Stomach smooth muscle (tissue), 2 donors: ENCODE measurements around the gene GRM2.

Experiments
- H3K27ac ChIP-seq: one replicate; pipeline ENCODE4 v1.7.0; 2013; ENCODE audit warnings: mild to moderate bottlenecking, low read length, inconsistent platforms
- H3K27me3 ChIP-seq, 2 donors: one replicate each; pipeline ENCODE4 v1.7.0; 2013; ENCODE audit warnings: low read length in 2 of 2; ENCODE audit not compliant: insufficient read depth in 2 of 2, control insufficient read depth in 1 of 2
- H3K36me3 ChIP-seq, 2 donors: one replicate each; pipeline ENCODE4 v1.7.0; 2013; ENCODE audit warnings: low read length in 2 of 2; ENCODE audit not compliant: control insufficient read depth in 2 of 2, insufficient read depth in 2 of 2
- H3K4me1 ChIP-seq: one replicate; pipeline ENCODE4 v1.7.0; 2013; ENCODE audit warnings: low read length; ENCODE audit not compliant: control insufficient read depth, insufficient read depth
- H3K4me3 ChIP-seq, 2 donors: one replicate each; pipeline ENCODE4 v1.7.0; 2013; ENCODE audit warnings: low read length in 2 of 2
- H3K9ac ChIP-seq, 2 donors: one replicate each; pipeline ENCODE4 v1.7.0; 2013; ENCODE audit warnings: low read length in 2 of 2, mild to moderate bottlenecking in 1 of 2
- H3K9me3 ChIP-seq, 2 donors: one replicate each; pipeline ENCODE4 v1.7.0; 2013; ENCODE audit warnings: low read length in 2 of 2; ENCODE audit not compliant: control insufficient read depth in 2 of 2
- donor health status: healthy.
- donor health status: Pancreatic carcinoma.

GRM2 gene

GRCh38 chr3:51691021-51691420, 15.8 kb upstream of the GRM2 start:
- Histone ChIP-seq H3K4me1 (peaks cover 3% of the 10 kb centered on the region), H3K9ac (no peak overlapping the region), H3K4me3 (no peak overlapping the region), H3K36me3 (peaks cover 29 to 39% of the 10 kb centered on the region in 2 donors), H3K27ac (no peak overlapping the region), H3K27me3 (no peaks in the 10 kb centered on the region), H3K9me3 (no peaks in the 10 kb centered on the region)

GRCh38 chr3:51691949-51692348, 14.9 kb upstream of the GRM2 start:
- Histone ChIP-seq H3K9me3 (no peaks in the 10 kb centered on the region), H3K36me3 (peaks cover 26 to 38% of the 10 kb centered on the region in 2 donors), H3K9ac (no peak overlapping the region), H3K27me3 (no peaks in the 10 kb centered on the region), H3K27ac (no peak overlapping the region), H3K4me3 (no peak overlapping the region), H3K4me1 (no peaks in the 10 kb centered on the region)

DNA sequence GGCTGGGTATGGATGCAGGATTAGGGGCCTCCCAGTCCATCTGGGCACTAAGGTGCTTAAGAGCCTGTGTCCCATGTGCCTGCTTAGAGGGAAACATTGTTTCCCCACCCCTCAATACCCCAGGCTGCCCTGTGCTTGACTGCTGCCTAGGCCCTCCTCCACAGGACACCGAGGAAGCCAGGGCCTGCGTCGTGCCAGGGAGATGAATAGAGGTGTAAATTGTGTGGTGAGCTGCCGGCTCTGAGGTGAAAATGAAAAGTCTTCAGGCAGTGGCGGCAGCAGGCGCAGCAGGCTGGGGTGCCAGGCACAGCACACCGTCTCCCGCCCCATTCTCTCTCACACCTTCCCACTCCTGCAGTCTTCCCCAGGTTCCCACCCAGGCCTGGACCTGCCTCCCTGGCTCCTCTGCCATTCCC, 13.9 kb upstream of the GRM2 start:
- H3K4me1 ChIP-seq = no peaks in the 10 kb centered on the region
- no peak overlapping the region for H3K27ac ChIP-seq
- H3K27me3 ChIP-seq = no peaks in the 10 kb centered on the region
- no peaks in the 10 kb centered on the region for H3K9me3 ChIP-seq
- no peak overlapping the region for H3K9ac ChIP-seq
- peaks cover 27 to 43% of the 10 kb centered on the region in 2 donors for H3K36me3 ChIP-seq
- no peak overlapping the region for H3K4me3 ChIP-seq

DNA sequence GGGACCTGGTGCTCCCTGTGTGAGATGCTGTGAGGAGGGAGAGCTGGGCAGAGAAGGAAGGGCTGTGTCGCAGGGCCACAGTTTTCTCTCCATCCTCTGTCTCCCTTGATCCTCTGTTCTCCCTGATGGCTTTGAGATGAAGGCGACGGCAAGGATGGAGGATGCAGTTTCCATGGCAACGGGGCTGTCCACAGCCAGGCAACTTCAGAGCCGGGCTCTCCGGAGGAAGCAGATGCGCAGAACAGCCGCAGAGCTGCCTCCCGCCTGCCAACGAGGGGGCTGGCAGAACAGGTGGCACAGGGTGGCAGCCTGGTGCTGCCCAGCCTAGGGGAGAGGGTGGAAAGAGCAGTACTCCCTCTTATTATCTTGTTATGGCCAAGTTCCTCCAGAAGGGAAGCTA, 9.9 kb upstream of the GRM2 start:
- Histone ChIP-seq H3K36me3 (peaks cover 28 to 58% of the 10 kb centered on the region in 2 donors), H3K4me3 (no peak overlapping the region), H3K27ac (no peak overlapping the region), H3K9me3 (no peaks in the 10 kb centered on the region), H3K4me1 (no peaks in the 10 kb centered on the region), H3K27me3 (no peaks in the 10 kb centered on the region), H3K9ac (no peak overlapping the region)

DNA sequence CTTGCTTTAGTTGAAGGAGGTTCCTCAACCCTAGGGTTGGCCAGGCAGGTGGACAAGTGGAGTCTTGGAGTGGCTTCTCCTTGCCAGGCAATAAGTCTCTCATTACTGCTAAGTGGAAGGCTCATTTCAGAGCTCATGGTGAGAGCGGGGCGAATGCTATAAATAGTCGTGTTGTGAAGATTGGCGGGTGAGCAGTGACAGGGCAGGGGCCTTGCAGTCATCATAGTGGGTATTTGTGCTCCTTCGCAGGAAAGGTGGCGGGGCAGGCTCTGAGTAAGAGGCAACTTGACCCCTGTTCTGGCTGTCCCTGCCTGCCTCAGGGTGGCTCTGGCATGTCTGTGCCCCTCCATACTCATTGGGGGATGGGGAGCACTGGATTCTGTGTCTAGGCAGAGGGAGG, 8.7 kb upstream of the GRM2 start:
- Histone ChIP-seq H3K9ac (no peak overlapping the region), H3K9me3 (no peaks in the 10 kb centered on the region), H3K27me3 (no peaks in the 10 kb centered on the region), H3K36me3 (peaks cover 24 to 60% of the 10 kb centered on the region in 2 donors), H3K4me3 (no peak overlapping the region), H3K27ac (no peak overlapping the region), H3K4me1 (no peaks in the 10 kb centered on the region)

DNA sequence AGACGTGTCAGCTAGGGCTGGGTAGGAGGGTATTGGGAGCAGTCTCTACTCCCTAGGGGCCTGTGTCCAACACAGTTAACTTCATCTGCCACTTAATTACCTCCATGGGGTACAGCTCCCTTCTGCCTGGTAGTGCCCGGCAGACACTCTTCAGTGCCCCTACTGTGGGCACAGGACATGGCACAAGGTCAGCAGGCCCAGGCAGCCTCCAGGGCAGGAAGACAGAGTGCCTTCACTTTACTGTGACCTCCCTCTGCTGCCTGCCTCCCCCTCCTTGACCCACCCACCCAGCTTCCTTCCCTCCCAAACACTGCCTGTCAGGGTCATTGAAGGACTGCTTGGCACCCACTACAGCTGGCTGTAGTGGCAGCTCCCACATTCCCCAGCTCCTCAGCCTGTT, 6.5 kb upstream of the GRM2 start:
- peaks cover 25 to 60% of the 10 kb centered on the region in 2 donors for H3K36me3 ChIP-seq
- no peaks in the 10 kb centered on the region for H3K9me3 ChIP-seq
- H3K27me3 ChIP-seq = no peaks in the 10 kb centered on the region
- H3K4me3 ChIP-seq = no peak overlapping the region
- H3K9ac ChIP-seq = no peak overlapping the region
- H3K27ac ChIP-seq = no peak overlapping the region
- no peaks in the 10 kb centered on the region for H3K4me1 ChIP-seq

- H3K4me1 ChIP-seq = no peaks in the 10 kb centered on the region
- peaks cover 22 to 52% of the 10 kb centered on the region in 2 donors for H3K36me3 ChIP-seq
- H3K9me3 ChIP-seq = no peaks in the 10 kb centered on the region
- no peaks in the 10 kb centered on the region for H3K27me3 ChIP-seq
- no peak overlapping the region for H3K27ac ChIP-seq
- no peak overlapping the region for H3K9ac ChIP-seq
- H3K4me3 ChIP-seq = no peak overlapping the region
Observed at GRCh38 chr3:51702156-51702555, 4.7 kb upstream of the GRM2 start.

DNA sequence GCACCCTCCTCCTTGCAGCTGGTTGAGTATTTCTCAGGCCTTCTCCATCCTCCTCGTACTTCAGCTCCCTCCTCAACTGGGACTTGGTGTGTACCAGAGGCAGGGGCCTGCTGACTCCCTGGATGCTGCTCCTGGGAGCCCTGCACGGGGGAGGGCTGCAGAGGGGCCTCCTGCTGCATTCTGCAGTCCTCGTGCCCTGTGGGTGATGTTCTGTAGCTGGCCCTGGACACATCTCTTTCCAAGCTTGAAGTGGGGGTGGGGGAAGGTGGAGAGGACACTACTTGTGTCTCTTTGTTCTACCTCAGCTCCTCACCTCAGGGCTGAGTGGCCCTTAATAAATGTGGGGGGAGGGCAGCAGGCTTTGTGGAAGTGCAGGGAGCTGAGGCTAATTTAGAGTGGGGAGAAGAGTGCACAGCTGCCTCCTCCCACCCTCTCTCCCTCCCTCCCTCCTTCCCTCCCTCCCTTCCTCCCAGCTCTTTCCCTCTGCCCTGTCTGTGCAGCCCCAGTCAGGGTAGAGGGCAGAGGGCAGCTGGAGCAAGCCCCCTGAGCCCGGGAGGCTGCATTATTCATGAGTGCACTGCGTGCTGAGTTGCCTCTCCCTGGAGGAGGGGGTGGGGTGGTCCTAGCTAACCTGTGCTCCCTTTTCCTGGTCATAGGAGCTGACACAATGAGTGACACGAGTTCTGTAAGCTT, 3.7 kb upstream of the GRM2 start:
- peaks cover 5% of the 10 kb centered on the region for H3K4me1 ChIP-seq
- H3K4me3 ChIP-seq = no peak overlapping the region
- H3K27ac ChIP-seq = no peak overlapping the region
- peaks cover 0 to 7% of the 10 kb centered on the region in 2 donors for H3K27me3 ChIP-seq
- H3K36me3 ChIP-seq = peaks cover 21 to 42% of the 10 kb centered on the region in 2 donors
- H3K9me3 ChIP-seq = no peaks in the 10 kb centered on the region
- no peak overlapping the region for H3K9ac ChIP-seq

DNA sequence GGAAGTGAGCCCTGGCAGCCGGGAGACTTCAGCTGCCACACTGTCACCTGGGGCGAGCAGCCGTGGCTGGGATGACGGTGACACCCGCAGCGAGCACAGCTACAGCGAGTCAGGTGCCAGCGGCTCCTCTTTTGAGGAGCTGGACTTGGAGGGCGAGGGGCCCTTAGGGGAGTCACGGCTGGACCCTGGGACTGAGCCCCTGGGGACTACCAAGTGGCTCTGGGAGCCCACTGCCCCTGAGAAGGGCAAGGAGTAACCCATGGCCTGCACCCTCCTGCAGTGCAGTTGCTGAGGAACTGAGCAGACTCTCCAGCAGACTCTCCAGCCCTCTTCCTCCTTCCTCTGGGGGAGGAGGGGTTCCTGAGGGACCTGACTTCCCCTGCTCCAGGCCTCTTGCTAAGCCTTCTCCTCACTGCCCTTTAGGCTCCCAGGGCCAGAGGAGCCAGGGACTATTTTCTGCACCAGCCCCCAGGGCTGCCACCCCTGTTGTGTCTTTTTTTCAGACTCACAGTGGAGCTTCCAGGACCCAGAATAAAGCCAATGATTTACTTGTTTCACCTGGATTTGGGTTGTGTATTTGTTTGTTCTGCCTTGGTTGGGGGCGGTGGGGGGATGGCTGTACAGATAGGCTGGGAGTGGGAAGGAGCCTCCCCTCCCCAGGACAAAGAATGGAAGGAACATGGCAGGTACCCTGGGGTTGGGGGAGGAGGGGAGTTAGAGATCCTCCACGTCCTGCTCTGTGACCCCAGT, 2.9 kb upstream of the GRM2 start:
- H3K4me3 ChIP-seq = no peak overlapping the region
- no peaks in the 10 kb centered on the region for H3K9me3 ChIP-seq
- no peak overlapping the region for H3K9ac ChIP-seq
- peaks cover 0 to 10% of the 10 kb centered on the region in 2 donors for H3K27me3 ChIP-seq
- no peak overlapping the region for H3K27ac ChIP-seq
- peaks cover 15 to 36% of the 10 kb centered on the region in 2 donors for H3K36me3 ChIP-seq
- H3K4me1 ChIP-seq = peaks cover 5% of the 10 kb centered on the region

- Histone ChIP-seq H3K9ac (no peak overlapping the region), H3K9me3 (no peaks in the 10 kb centered on the region), H3K27ac (no peak overlapping the region), H3K4me3 (no peak overlapping the region), H3K27me3 (peaks cover 0 to 12% of the 10 kb centered on the region in 2 donors), H3K36me3 (peaks cover 9 to 31% of the 10 kb centered on the region in 2 donors), H3K4me1 (peaks cover 5% of the 10 kb centered on the region)
Observed at GRCh38 chr3:51704511-51704950, 2.3 kb upstream of the GRM2 start.
